ENCODE results near the gene UVRAG.

The UVRAG gene

GRCh38 chr11:76004400-76004799 is 189.4 kb downstream of the UVRAG start:
- peaks cover 52% of the 10 kb centered on the region for H3K36me3 ChIP-seq (ENCODE audit: low read length)
- no peak overlapping the region for H2AFZ ChIP-seq (ENCODE audit: low read depth, low read length, severe bottlenecking)
- no peaks in the 10 kb centered on the region for H3K27me3 ChIP-seq (ENCODE audit: low read length)
- H3K27ac ChIP-seq (ENCODE audit: low read depth, low read length): no peak overlapping the region
- H3K4me2 ChIP-seq (ENCODE audit: low read depth, low read length, poor library complexity, severe bottlenecking): no peak overlapping the region
- H3K4me3 ChIP-seq (ENCODE audit: insufficient read depth, low read length, poor library complexity, severe bottlenecking): no peak overlapping the region
- no peaks in the 10 kb centered on the region for H3K79me2 ChIP-seq (ENCODE audit: insufficient read depth, low read length)
- no peak overlapping the region for H3K9ac ChIP-seq (ENCODE audit: low read length)
- no peaks in the 10 kb centered on the region for H3F3A ChIP-seq (ENCODE audit: insufficient read depth)
- 0 out of 2 replicates have a peak, but pooled peaks cover 7% of the 10 kb centered on the region for H3K9me3 ChIP-seq (ENCODE audit: insufficient read depth, low read length)
- TF ChIP-seq EZH2phosphoT487 (conservative IDR thresholded peaks at IDR 0.05; ENCODE audit: low read length) (no peak), CTCF (IDR thresholded peaks at IDR 0.05; ENCODE audit: insufficient read depth, low read length, poor library complexity, severe bottlenecking) (no peak)
- no peaks in the 10 kb centered on the region for H4K20me1 ChIP-seq (ENCODE audit: low read depth, low read length)
- no peaks in the 10 kb centered on the region for H3K9me2 ChIP-seq (replicated peaks; ENCODE audit: insufficient read depth, low read length)

GRCh38 chr11:76005756-76006155 is 190.7 kb downstream of the UVRAG start:
- H3K79me2 ChIP-seq (ENCODE audit: insufficient read depth, low read length): no peaks in the 10 kb centered on the region; the same call in 1 of the 2 replicates
- H3K9ac ChIP-seq (ENCODE audit: low read length): no peak overlapping the region
- H3K9me3 ChIP-seq (ENCODE audit: insufficient read depth, low read length): 0 out of 2 replicates have a peak, but pooled peaks cover 6% of the 10 kb centered on the region
- H3K9me2 ChIP-seq (replicated peaks; ENCODE audit: insufficient read depth, low read length): no peaks in the 10 kb centered on the region
- no peaks in the 10 kb centered on the region for H4K20me1 ChIP-seq (ENCODE audit: low read depth, low read length)
- H3K36me3 ChIP-seq (ENCODE audit: low read length): peaks cover 50% of the 10 kb centered on the region
- no peaks in the 10 kb centered on the region for H3K27me3 ChIP-seq (ENCODE audit: low read length)
- no peak overlapping the region for H3K27ac ChIP-seq (ENCODE audit: low read depth, low read length)
- H3K4me3 ChIP-seq (ENCODE audit: insufficient read depth, low read length, poor library complexity, severe bottlenecking): no peak overlapping the region
- no peak overlapping the region for H2AFZ ChIP-seq (ENCODE audit: low read depth, low read length, severe bottlenecking)
- H3K4me2 ChIP-seq (ENCODE audit: low read depth, low read length, poor library complexity, severe bottlenecking): no peak overlapping the region
- H3F3A ChIP-seq (ENCODE audit: insufficient read depth): no peaks in the 10 kb centered on the region
- TF ChIP-seq CTCF (IDR thresholded peaks at IDR 0.05; ENCODE audit: insufficient read depth, low read length, poor library complexity, severe bottlenecking) (no peak), EZH2phosphoT487 (conservative IDR thresholded peaks at IDR 0.05; ENCODE audit: low read length) (no peak)

- H3K4me3 ChIP-seq (ENCODE audit: insufficient read depth, low read length, poor library complexity, severe bottlenecking): no peak overlapping the region
- no peak overlapping the region for H3K4me2 ChIP-seq (ENCODE audit: low read depth, low read length, poor library complexity, severe bottlenecking)
- peaks cover 41% of the 10 kb centered on the region; the same call in 1 of the 2 replicates for H3K36me3 ChIP-seq (ENCODE audit: low read length)
- no peaks in the 10 kb centered on the region for H3K27me3 ChIP-seq (ENCODE audit: low read length)
- no peaks in the 10 kb centered on the region for H3K9me3 ChIP-seq (ENCODE audit: insufficient read depth, low read length)
- H3K9me2 ChIP-seq (replicated peaks; ENCODE audit: insufficient read depth, low read length): no peaks in the 10 kb centered on the region
- H4K20me1 ChIP-seq (ENCODE audit: low read depth, low read length): no peaks in the 10 kb centered on the region
- no peaks in the 10 kb centered on the region for H3F3A ChIP-seq (ENCODE audit: insufficient read depth)
- H2AFZ ChIP-seq (ENCODE audit: low read depth, low read length, severe bottlenecking): no peak overlapping the region
- no peaks in the 10 kb centered on the region; the same call in 1 of the 2 replicates for H3K79me2 ChIP-seq (ENCODE audit: insufficient read depth, low read length)
- no peak for TF ChIP-seq EZH2phosphoT487 (conservative IDR thresholded peaks at IDR 0.05; ENCODE audit: low read length)
- TF ChIP-seq CTCF (IDR thresholded peaks at IDR 0.05; ENCODE audit: insufficient read depth, low read length, poor library complexity, severe bottlenecking): no peak
- no peak overlapping the region for H3K27ac ChIP-seq (ENCODE audit: low read depth, low read length)
- no peak overlapping the region for H3K9ac ChIP-seq (ENCODE audit: low read length)
Measured at GRCh38 chr11:76007166-76007565, 192.2 kb downstream of the UVRAG start.
